ENCODE measurements around the gene GLP2R.

Gene GLP2R

GRCh38 chr17:9811537-9811936 is 14.2 kb upstream of the GLP2R start:
- H3K4me3 ChIP-seq (ENCODE audit: low read depth, low read length): no peak overlapping the region

- no peak overlapping the region for H3K4me3 ChIP-seq (ENCODE audit: low read depth, low read length)
Observed at GRCh38 chr17:9813166-9813565, 12.6 kb upstream of the GLP2R start.

GRCh38 chr17:9814337-9814945 is 11.3 kb upstream of the GLP2R start:
- H3K4me3 ChIP-seq (ENCODE audit: low read depth, low read length): no peak overlapping the region

GRCh38 chr17:9816472-9816871 is 9.3 kb upstream of the GLP2R start:
- H3K4me3 ChIP-seq (ENCODE audit: low read depth, low read length): no peak overlapping the region

- no peak overlapping the region for H3K4me3 ChIP-seq (ENCODE audit: low read depth, low read length)
Observed at GRCh38 chr17:9817086-9817485, 8.6 kb upstream of the GLP2R start.

- no peak overlapping the region for H3K4me3 ChIP-seq (ENCODE audit: low read depth, low read length)
Observed at GRCh38 chr17:9818760-9819159, 7.0 kb upstream of the GLP2R start.

GRCh38 chr17:9820448-9820847 is 5.3 kb upstream of the GLP2R start:
- no peak overlapping the region for H3K4me3 ChIP-seq (ENCODE audit: low read depth, low read length)

- no peak within 1 kb of the TSS for H3K4me3 ChIP-seq (ENCODE audit: low read depth, low read length)
Observed at GRCh38 chr17:9821921-9822320, 3.8 kb upstream of the GLP2R start, which contains the start of gene GSG1L2. Gene GSG1L2, minus strand, starts transcription at chr17:9822079. Its CDS starts 8 bp downstream, at chr17:9822071.

- H3K4me3 ChIP-seq (ENCODE audit: low read depth, low read length): no peak overlapping the region
Observed at GRCh38 chr17:9824094-9824493, 1.6 kb upstream of the GLP2R start.

GRCh38 chr17:9824797-9825338 is 856 bp upstream of the GLP2R start:
- H3K4me3 ChIP-seq (ENCODE audit: low read depth, low read length): no peak overlapping the region

- no peak overlapping the region for H3K4me3 ChIP-seq (ENCODE audit: low read depth, low read length)
Observed at GRCh38 chr17:9828296-9829295, 2.9 kb downstream of the GLP2R start.

- H3K4me3 ChIP-seq (ENCODE audit: low read depth, low read length): no peak overlapping the region
Observed at GRCh38 chr17:9829343-9829742, 3.6 kb downstream of the GLP2R start.

- H3K4me3 ChIP-seq (ENCODE audit: low read depth, low read length): no peak overlapping the region
Observed at GRCh38 chr17:9830711-9831110, 5.0 kb downstream of the GLP2R start.

GRCh38 chr17:9833922-9834321 is 8.2 kb downstream of the GLP2R start:
- H3K4me3 ChIP-seq (ENCODE audit: low read depth, low read length): no peak overlapping the region

GRCh38 chr17:9837551-9838471 is 12.1 kb downstream of the GLP2R start:
- no peak overlapping the region for H3K4me3 ChIP-seq (ENCODE audit: low read depth, low read length)

- H3K4me3 ChIP-seq (ENCODE audit: low read depth, low read length): no peak overlapping the region
Observed at GRCh38 chr17:9839433-9839832, 13.7 kb downstream of the GLP2R start.

- no peak overlapping the region for H3K4me3 ChIP-seq (ENCODE audit: low read depth, low read length)
Observed at GRCh38 chr17:9842057-9842758, 16.5 kb downstream of the GLP2R start.

GRCh38 chr17:9843152-9844010 is 17.7 kb downstream of the GLP2R start:
- H3K4me3 ChIP-seq (ENCODE audit: low read depth, low read length): no peak overlapping the region

- no peak overlapping the region for H3K4me3 ChIP-seq (ENCODE audit: low read depth, low read length)
Observed at GRCh38 chr17:9844153-9844552, 18.4 kb downstream of the GLP2R start.
